CD14-positive monocyte (primary cell): ENCODE measurements around the gene KDM6B. TPM values are rescaled to one million over a fixed set of nuclear protein-coding genes. Genes with fewer than 3 reads are reported as not detected.

Source experiments
- DNase-seq, 3 donors: peaks; one replicate each; pipeline ENCODE4 v3.0.0-alpha.2; 2011 to 2022
- H2AFZ ChIP-seq: 2 replicates; pipeline ENCODE4 v1.6.0; 2012; ENCODE audit warnings: mild to moderate bottlenecking, low read depth, low read length, inconsistent platforms; ENCODE audit not compliant: insufficient read depth, poor library complexity, severe bottlenecking
- H3K27ac ChIP-seq, 2 donors: 1 replicate in 1 of 2; 2 replicates in 1 of 2; pipeline ENCODE4 v1.5.1; 2012 to 2013; ENCODE audit warnings: low read length in 2 of 2, control low read depth in 1 of 2, inconsistent platforms in 1 of 2, low read depth in 1 of 2, mild to moderate bottlenecking in 1 of 2
- H3K27me3 ChIP-seq, 2 donors: one replicate each; pipeline versions ENCODE4 v1.6.0 to v1.6.1; 2011 to 2013; ENCODE audit warnings: low read length in 2 of 2; ENCODE audit not compliant: control insufficient read depth in 2 of 2, insufficient read depth in 2 of 2
- H3K36me3 ChIP-seq, 2 donors: replicated peaks in 1 of 2; 1 replicate in 1 of 2; 2 replicates in 1 of 2; pipeline versions ENCODE4 v1.5.1 to v1.6.1; 2012 to 2013; ENCODE audit warnings: low read length in 2 of 2, control low read depth in 1 of 2, inconsistent platforms in 1 of 2, mild to moderate bottlenecking in 1 of 2; ENCODE audit not compliant: insufficient read depth in 2 of 2, control insufficient read depth in 1 of 2
- H3K4me1 ChIP-seq, 2 donors: 1 replicate in 1 of 2; 2 replicates in 1 of 2; pipeline versions ENCODE4 v1.5.1 to v1.6.1; 2012 to 2013; ENCODE audit warnings: low read length in 2 of 2, control low read depth in 1 of 2, inconsistent platforms in 1 of 2, mild to moderate bottlenecking in 1 of 2, moderate library complexity in 1 of 2; ENCODE audit not compliant: insufficient read depth in 2 of 2, control insufficient read depth in 1 of 2
- H3K4me2 ChIP-seq: replicated peaks from 2 replicates; pipeline ENCODE3; 2012; ENCODE audit warnings: low read length, moderate library complexity, mild to moderate bottlenecking; ENCODE audit not compliant: poor library complexity, severe bottlenecking; ENCODE audit errors: extremely low read depth
- H3K4me3 ChIP-seq, 3 experiments: fragments of 200-600 bp in 1 of 3; sonication (generic) in 1 of 3; replicated peaks in 1 of 3; 1 replicate in 2 of 3; 2 replicates in 1 of 3; pipeline ENCODE4 v1.5.1; 2011 to 2013; ENCODE audit warnings: low read length in 3 of 3, mild to moderate bottlenecking in 3 of 3, control low read depth in 2 of 3, low read depth in 2 of 3, inconsistent platforms in 1 of 3, moderate library complexity in 1 of 3
- H3K79me2 ChIP-seq: 2 replicates; pipeline ENCODE4 v1.6.0; 2012; ENCODE audit warnings: mild to moderate bottlenecking, control low read depth, inconsistent platforms, low read length, moderate library complexity; ENCODE audit not compliant: insufficient read depth
- H3K9ac ChIP-seq: 2 replicates; pipeline ENCODE4 v1.6.0; 2017; ENCODE audit warnings: low read length, mild to moderate bottlenecking; ENCODE audit not compliant: insufficient read depth, poor library complexity, severe bottlenecking
- H3K9me3 ChIP-seq, 2 donors: replicated peaks in 1 of 2; 1 replicate in 1 of 2; 2 replicates in 1 of 2; pipeline versions ENCODE4 v1.5.1 to v1.6.1; 2012 to 2013; ENCODE audit warnings: low read length in 2 of 2, control low read depth in 1 of 2; ENCODE audit not compliant: control insufficient read depth in 1 of 2, insufficient read depth in 1 of 2
- H4K20me1 ChIP-seq: 2 replicates; pipeline ENCODE4 v1.6.0; 2012; ENCODE audit warnings: mild to moderate bottlenecking, low read length, control low read depth, moderate library complexity; ENCODE audit not compliant: insufficient read depth
- H3K27ac Mint-ChIP-seq, 7 donors: one replicate each; pipeline ENCODE4 v1.8.0; 2020; ENCODE audit warnings: mild to moderate bottlenecking in 7 of 7, mixed read lengths in 7 of 7, moderate library complexity in 6 of 7, inconsistent platforms in 2 of 7
- H3K27me3 Mint-ChIP-seq, 3 donors: one replicate each; pipeline ENCODE4 v1.8.0; 2021 to 2022; ENCODE audit warnings: low read depth in 3 of 3, mild to moderate bottlenecking in 3 of 3, mixed read lengths in 3 of 3, moderate library complexity in 3 of 3, inconsistent platforms in 1 of 3
- H3K36me3 Mint-ChIP-seq, 2 donors: one replicate each; pipeline ENCODE4 v1.8.0; 2020; ENCODE audit warnings: mixed read lengths in 2 of 2, inconsistent platforms in 1 of 2, mild to moderate bottlenecking in 1 of 2
- H3K4me1 Mint-ChIP-seq: one replicate; pipeline ENCODE4 v1.8.0; 2020; ENCODE audit warnings: mild to moderate bottlenecking, mixed read lengths
- H3K4me3 Mint-ChIP-seq, 2 donors: one replicate each; pipeline ENCODE4 v1.8.0; 2020; ENCODE audit warnings: mild to moderate bottlenecking in 2 of 2, mixed read lengths in 2 of 2, moderate library complexity in 1 of 2
- H3K9me3 Mint-ChIP-seq, 7 donors: one replicate each; pipeline ENCODE4 v1.8.0; 2020 to 2022; ENCODE audit warnings: mixed read lengths in 7 of 7, mild to moderate bottlenecking in 6 of 7, moderate library complexity in 6 of 7, inconsistent platforms in 2 of 7
- CTCF ChIP-seq: fragments of 200-600 bp; IDR thresholded peaks from one replicate; pipeline ENCODE4 v1.8.0; 2022; ENCODE audit warnings: antibody characterized with exemption, mild to moderate bottlenecking
- WGBS: methylation state at CpG from one replicate; pipeline ENCODE4 v1.1.5; 2013; ENCODE audit warnings: missing lambda C conversion rate; ENCODE audit not compliant: insufficient coverage; 5-methylcytosine and 5-hydroxymethylcytosine counted together
- intact Hi-C, 2 donors: fragments of 100-400 bp; cut with micrococcal nuclease; formaldehyde crosslinking; loops; one replicate each; pipeline versions ENCODE4 v1.15.0 to v1.15.1; 2023
- polyA plus RNA-seq, 3 donors: library from polyadenylated mRNA; depleted of rRNA in 1 of 3; unstranded in 2 of 3; stranded (reverse) in 1 of 3; fragments of 300-500 nt in 2 of 3; fragments of >200 nt in 1 of 3; fragmentation: Illumina TruSeq in 2 of 3; gene quantifications; 1 replicate in 2 of 3; 2 replicates in 1 of 3; pipeline ENCODE4 v1.2.3, GENCODE V29; 2012 to 2021

The KDM6B gene
- polyA plus RNA-seq, 3 donors, result 0.37 to 25.5 (median 0.44) TPM

DNA sequence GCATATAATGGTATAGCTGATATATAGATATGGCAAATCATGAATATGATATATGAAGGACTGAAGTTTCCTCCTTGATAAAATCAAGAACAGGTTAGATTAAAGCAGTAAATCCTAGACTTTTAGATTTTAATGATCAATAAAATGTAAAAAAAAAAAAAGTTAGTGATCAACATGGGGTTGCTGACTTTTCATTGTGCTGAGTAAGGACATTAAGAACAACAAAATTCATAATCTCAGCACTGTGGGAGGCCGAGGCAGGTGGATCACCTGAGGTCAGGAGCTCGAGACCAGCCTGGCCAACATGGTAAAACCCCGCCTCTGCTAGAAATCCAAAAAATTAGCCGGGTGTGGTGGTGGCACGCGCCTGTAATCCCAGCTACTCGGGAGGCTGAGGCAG is 44.2 kb downstream of the KDM6B start:
- H3K4me2 ChIP-seq, result no peak overlapping the region
- Mint-ChIP-seq H3K36me3 (peaks cover 5 to 6% of the 10 kb centered on the region in 2 donors), H3K4me1 (peaks cover 31% of the 10 kb centered on the region), H3K27ac (peak overlapping the region in 1 of 7 donors; percentile 32), H3K4me3 (no peak overlapping the region), H3K27me3 (no peaks in the 10 kb centered on the region), H3K9me3 (no peaks in the 10 kb centered on the region)
- H3K36me3 ChIP-seq, result no peaks in the 10 kb centered on the region
- no peaks in the 10 kb centered on the region for H3K9me3 ChIP-seq
- peaks cover 50% of the 10 kb centered on the region for H3K79me2 ChIP-seq
- no peak overlapping the region for H3K9ac ChIP-seq
- no peaks in the 10 kb centered on the region for H3K27me3 ChIP-seq
- no peaks in the 10 kb centered on the region for H4K20me1 ChIP-seq
- DNase-seq, result no peak
- TF ChIP-seq CTCF, result no peak
- intact Hi-C loops, result no loop called here
- no peak overlapping the region for H3K4me3 ChIP-seq
- H3K4me1 ChIP-seq, result peaks cover 57 to 75% of the 10 kb centered on the region in 2 donors
- WGBS, result 100% methylated on average over 5 of the region's 7 CpGs
- no peak overlapping the region for H2AFZ ChIP-seq
- no peak overlapping the region for H3K27ac ChIP-seq

DNA sequence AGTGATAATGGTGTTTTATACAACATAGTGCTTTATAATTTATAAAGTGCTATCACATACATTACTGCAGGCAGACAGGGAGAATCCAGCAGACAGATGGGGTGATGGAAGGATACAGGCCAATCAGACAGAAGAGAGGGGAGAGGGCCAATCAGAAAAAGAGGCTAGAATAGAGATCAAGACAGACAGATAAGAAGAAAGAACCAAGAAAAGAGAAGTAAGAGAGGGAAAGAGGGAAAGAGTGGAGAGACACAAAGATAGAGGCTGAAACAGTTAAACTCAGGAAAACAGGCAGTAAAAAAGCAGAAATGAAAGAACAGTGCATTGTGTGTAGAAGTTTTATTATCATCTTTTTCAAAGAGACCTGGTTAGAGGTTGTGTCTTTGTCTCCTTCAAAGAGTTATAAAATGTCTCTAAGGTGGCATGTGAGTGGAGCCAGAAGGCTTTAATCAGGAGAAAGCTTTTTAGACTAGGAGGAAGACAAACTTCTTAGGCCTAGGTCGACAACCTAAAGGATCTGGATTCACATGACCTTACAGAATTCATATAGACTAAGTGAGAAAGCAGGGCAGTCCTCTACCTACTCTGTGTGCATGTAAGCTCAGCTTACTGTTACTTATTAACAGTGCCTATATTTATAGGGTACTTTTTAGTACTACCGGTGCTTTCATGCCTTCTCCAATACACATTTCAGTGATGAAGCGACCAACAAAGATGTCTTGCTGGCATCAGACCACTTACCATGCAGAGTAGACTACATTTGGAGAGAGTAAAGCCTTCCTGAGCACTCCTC is 46.3 kb downstream of the KDM6B start:
- no peaks in the 10 kb centered on the region for H3K27me3 Mint-ChIP-seq
- H3K4me1 ChIP-seq, result peaks cover 49 to 64% of the 10 kb centered on the region in 2 donors
- intact Hi-C loops, result loop anchor here in 1 of 2 donors (2.0 kb wide), 1 partner anchor 13 kb away; no protein-coding TSS in a partner anchor

More for the DNA sequence above, 46.3 kb downstream of the KDM6B start:
- Mint-ChIP-seq H3K9me3 (no peaks in the 10 kb centered on the region), H3K4me3 (no peak overlapping the region), H3K36me3 (peaks cover 0 to 2% of the 10 kb centered on the region in 2 donors), H3K27ac (no peak overlapping the region), H3K4me1 (peaks cover 23% of the 10 kb centered on the region)
- no peak for TF ChIP-seq CTCF
- H3K27ac ChIP-seq, result peak overlapping the region in 1 of 2 donors; percentile 34
- peak overlapping the region; percentile 46 for H3K4me2 ChIP-seq
- peak overlapping the region; percentile 7 for H2AFZ ChIP-seq
- no peak for DNase-seq
- H3K27me3 ChIP-seq, result no peaks in the 10 kb centered on the region
- H3K36me3 ChIP-seq, result no peaks in the 10 kb centered on the region
- H3K79me2 ChIP-seq, result peaks cover 51% of the 10 kb centered on the region
- no peaks in the 10 kb centered on the region for H3K9me3 ChIP-seq
- no peaks in the 10 kb centered on the region for H4K20me1 ChIP-seq
- H3K9ac ChIP-seq, result no peak overlapping the region
- peak overlapping the region in 1 of 3 experiments; percentile 37 for H3K4me3 ChIP-seq
- no CpG with 5 or more reads among the region's 3 CpGs for WGBS
